T47D (cell line): Measurements from ENCODE around the gene TMEM263.

Experiments
- DNase-seq, 2 experiments: peaks; one replicate each; pipeline versions ENCODE4 v3.0.0 to v3.0.0-alpha.2; 2011 to 2012; ENCODE audit warnings: low read depth in 1 of 2, low spot score in 1 of 2
- JUND ChIP-seq: IDR thresholded peaks from 2 replicates; pipeline ENCODE4 v1.6.1; 2012; ENCODE audit warnings: low read depth
- in situ Hi-C: cut with HindIII; loops from 2 replicates; pipeline ENCODE4 v1.10.0; 2016; ENCODE audit warnings: low sequenced_read_pairs, low pct_unique_long_range_greater_than_20kb

The TMEM263 gene

DNA sequence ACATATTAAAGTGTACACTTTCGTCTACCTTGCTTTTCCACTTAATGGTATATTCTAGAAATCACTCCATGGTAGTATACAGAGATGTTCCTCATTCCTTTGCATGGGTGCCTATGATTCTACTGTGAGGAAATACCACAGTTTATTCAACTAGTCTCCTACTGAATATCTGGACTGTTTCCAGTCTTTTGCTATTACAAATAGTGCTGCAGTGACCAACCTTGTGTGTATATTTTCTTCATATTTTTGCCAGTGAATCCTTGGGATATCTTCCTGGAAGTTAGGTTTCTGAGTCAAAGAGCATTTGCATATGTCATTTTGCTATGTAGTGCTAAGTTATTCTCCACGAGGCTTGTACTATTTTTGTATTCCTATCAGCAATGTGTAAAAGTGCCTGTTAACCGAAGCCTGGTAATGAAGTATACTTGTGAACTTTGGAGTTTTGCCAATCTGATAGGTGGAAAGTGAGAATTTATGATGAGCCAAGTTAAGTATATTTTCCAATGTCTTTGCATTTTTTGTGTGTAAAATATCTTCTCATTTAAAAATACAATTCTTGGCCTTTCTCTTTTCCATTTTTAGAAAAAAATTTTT lies 31.3 kb upstream of the TMEM263 start:
- in situ Hi-C loops = no loop called here
- DNase-seq = peak in 1 of 2 experiments; percentile 22
- TF ChIP-seq JUND = no peak

GRCh38 chr12:106926657-106927056 lies 29.1 kb upstream of the TMEM263 start:
- no peak for TF ChIP-seq JUND
- DNase-seq = no peak
- in situ Hi-C loops = no loop called here

GRCh38 chr12:106934277-106934676 lies 21.4 kb upstream of the TMEM263 start:
- in situ Hi-C loops = no loop called here
- no peak for TF ChIP-seq JUND
- no peak for DNase-seq

- DNase-seq = no peak
- in situ Hi-C loops = no loop called here
- TF ChIP-seq JUND = no peak
Observed at GRCh38 chr12:106941481-106942156, 14.1 kb upstream of the TMEM263 start.

DNA sequence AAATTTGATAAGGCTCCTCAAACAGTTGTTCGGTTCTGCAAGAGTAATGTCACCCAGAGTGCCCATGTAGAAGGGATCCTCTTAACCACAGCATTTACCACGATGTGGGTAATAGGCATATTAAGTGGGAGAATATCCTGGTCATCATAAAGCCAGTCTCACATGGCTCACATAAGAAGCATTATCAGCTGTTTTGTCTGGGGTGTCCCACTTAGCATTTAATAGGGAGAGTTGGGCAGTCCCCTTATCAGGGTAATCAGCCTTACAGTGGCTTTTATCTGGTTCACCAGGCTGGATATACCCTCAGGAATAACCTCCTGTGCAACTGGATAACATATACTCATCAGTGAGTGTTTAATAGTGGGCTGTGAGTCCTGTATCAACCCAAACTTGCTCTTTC lies 12.9 kb upstream of the TMEM263 start:
- TF ChIP-seq JUND = no peak
- in situ Hi-C loops = no loop called here
- no peak for DNase-seq

GRCh38 chr12:106945261-106945851 lies 10.4 kb upstream of the TMEM263 start:
- no peak for DNase-seq
- no peak for TF ChIP-seq JUND
- in situ Hi-C loops = no loop called here

GRCh38 chr12:106947461-106947860 lies 8.2 kb upstream of the TMEM263 start:
- TF ChIP-seq JUND = no peak
- in situ Hi-C loops = no loop called here
- no peak for DNase-seq

DNA sequence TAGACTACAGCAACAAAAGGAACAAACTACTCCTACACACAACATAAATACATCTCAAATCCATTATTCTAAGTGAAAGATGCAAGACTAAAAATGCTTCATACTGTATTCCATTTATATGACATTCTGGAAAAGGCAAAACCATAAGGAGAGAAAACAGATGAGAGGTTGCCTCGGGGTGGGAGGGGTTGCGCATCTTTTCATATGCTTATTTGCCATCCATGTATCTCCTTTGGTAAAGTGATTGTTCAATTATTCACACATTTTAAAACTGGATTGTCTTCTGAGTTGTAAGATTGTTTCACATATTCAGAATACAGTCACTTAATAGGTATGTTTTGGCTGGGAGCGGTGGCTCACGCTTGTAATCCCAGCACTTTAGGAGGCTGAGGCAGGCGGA lies 5.1 kb upstream of the TMEM263 start:
- no peak for TF ChIP-seq JUND
- in situ Hi-C loops = no loop called here

DNA sequence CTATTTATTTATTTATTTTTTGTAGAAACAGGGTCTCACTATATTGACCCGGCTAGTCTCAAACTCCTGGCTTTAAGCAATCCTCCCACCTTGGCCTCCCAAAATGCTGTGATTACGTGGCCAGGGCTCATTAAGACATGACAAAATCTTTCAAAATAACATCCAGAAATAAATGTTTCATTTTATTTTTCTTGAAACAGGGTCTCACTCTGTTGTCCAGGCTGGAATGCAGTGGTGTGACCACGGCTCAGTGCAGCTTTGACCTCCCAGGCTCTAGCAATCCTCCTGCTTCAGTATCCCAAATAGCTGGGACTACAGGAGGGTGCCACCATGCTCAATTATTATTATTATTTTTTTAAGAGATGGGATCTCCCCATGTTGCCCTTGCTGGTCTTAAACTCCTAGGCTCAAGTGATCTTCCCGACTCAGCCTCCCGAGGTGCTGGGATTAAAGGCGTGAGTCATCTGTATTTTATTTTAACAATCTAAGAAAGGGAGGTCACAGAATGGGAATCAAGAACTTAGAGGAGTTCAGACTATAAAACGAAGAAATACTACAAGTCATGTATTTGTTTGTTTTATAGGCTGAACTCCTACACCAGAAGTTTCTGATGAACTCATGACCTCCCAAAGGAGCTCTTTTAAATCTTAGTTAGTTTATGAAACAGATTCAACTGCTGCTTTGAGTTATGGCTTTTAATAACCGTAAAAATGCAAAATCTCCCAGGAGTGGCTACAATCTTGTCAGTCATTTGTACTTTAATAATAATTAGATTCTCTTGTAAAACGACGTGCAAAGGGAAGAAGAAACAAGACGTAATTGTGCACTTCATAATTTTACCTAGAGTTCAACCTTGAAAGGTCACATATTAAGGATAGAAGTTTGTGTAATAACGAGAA lies 2.1 kb upstream of the TMEM263 start:
- TF ChIP-seq JUND = no peak
- in situ Hi-C loops = no loop called here
- no peak for DNase-seq

More for the DNA sequence above, 5.1 kb upstream of the TMEM263 start:
- DNase-seq = no peak

- DNase-seq = no peak
- TF ChIP-seq JUND = no peak
- in situ Hi-C loops = no loop called here
Observed at GRCh38 chr12:106954462-106955376, 988 bp upstream of the TMEM263 start.

DNA sequence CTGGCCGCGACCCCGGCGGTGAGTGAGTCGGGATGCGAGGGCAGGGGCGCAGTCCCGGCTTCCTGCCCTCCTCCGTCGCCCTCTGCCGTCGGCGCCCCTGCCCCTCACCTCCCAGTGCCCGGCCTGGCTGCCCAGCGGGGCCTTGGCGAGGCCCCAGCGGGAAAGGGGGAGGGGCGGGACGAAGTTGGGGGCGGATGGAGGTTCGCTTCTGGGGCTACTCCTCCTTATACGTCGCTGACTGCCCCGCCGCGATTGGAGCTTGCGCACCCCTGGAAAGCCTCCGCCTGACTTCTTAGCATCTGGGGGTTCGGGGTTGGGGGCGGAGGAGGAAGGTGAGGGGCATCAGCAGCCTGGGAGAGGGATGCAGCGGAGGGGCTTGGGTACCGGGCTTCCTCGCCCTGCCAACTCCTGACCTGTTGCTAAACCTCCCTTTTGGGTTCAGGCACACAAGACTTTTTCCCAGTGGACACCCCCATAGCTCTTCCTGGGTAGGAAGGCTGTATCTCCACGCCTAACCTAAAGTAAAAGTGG lies 406 bp downstream of the TMEM263 start:
- TF ChIP-seq JUND = no peak
- in situ Hi-C loops = no loop called here
- DNase-seq = peak; percentile 50 to 57
